HG03378 (cell line): ENCODE data around the gene HDDC2.

Source experiments
- ATAC-seq: cut with Tn5 transposase; IDR thresholded peaks from one replicate; pipeline ENCODE4 v1.9.1; 2021; ENCODE audit warnings: mild to moderate bottlenecking, moderate library complexity; ENCODE audit not compliant: unreplicated experiment

The HDDC2 gene

GRCh38 chr6:125301435-125302391 is at the start of gene HDDC2:
Gene HDDC2 (minus strand): TSS chr6:125301967. CDS start chr6:125301932, 35 bp downstream.
- ATAC-seq, result peak; percentile 72

- peak; percentile 86 for ATAC-seq
Observed at GRCh38 chr6:125346926-125347563, 45.3 kb upstream of the HDDC2 start.

- ATAC-seq, result peak; percentile 55
Observed at GRCh38 chr6:125346201-125346925, 44.6 kb upstream of the HDDC2 start.

- no peak for ATAC-seq
Observed at GRCh38 chr6:125341460-125341859, 39.7 kb upstream of the HDDC2 start.

GRCh38 chr6:125340991-125341390 is 39.2 kb upstream of the HDDC2 start:
- ATAC-seq, result no peak

- ATAC-seq, result no peak
Observed at GRCh38 chr6:125340175-125340835, 38.5 kb upstream of the HDDC2 start.

GRCh38 chr6:125339653-125340052 is 37.9 kb upstream of the HDDC2 start:
- no peak for ATAC-seq

- ATAC-seq, result no peak
Observed at GRCh38 chr6:125338381-125338780, 36.6 kb upstream of the HDDC2 start.

- ATAC-seq, result no peak
Observed at GRCh38 chr6:125337706-125338105, 35.9 kb upstream of the HDDC2 start.

- no peak for ATAC-seq
Observed at GRCh38 chr6:125332664-125333063, 30.9 kb upstream of the HDDC2 start.

GRCh38 chr6:125325586-125325985 is 23.8 kb upstream of the HDDC2 start:
- ATAC-seq, result no peak

GRCh38 chr6:125323376-125323775 is 21.6 kb upstream of the HDDC2 start:
- no peak for ATAC-seq

GRCh38 chr6:125316621-125317020 is 14.9 kb upstream of the HDDC2 start:
- ATAC-seq, result no peak

GRCh38 chr6:125315548-125315947 is 13.8 kb upstream of the HDDC2 start:
- ATAC-seq, result no peak

GRCh38 chr6:125314009-125314581 is 12.3 kb upstream of the HDDC2 start:
- peak; percentile 89 for ATAC-seq

- no peak for ATAC-seq
Observed at GRCh38 chr6:125312950-125313349, 11.2 kb upstream of the HDDC2 start.

GRCh38 chr6:125312478-125312877 is 10.7 kb upstream of the HDDC2 start:
- ATAC-seq, result no peak

GRCh38 chr6:125310994-125311649 is 9.4 kb upstream of the HDDC2 start:
- ATAC-seq, result peak; percentile 91

GRCh38 chr6:125307964-125308615 is 6.3 kb upstream of the HDDC2 start:
- no peak for ATAC-seq
